ENCODE results near the gene SLC35F4.

GRCh38 chr14:57671021-57671420 lies 194.9 kb downstream of the SLC35F4 start:
- TF ChIP-seq STAT1 (conservative IDR thresholded peaks at IDR 0.05), result no peak
- TF ChIP-seq ZNF207 (IDR thresholded peaks at IDR 0.05; ENCODE audit: borderline replicate concordance), result no peak
